ENCODE results near the gene IL16. TPM values are rescaled to one million over a fixed set of nuclear protein-coding genes. Genes with fewer than 3 reads are reported as not detected.
A peak's percentile ranks its signal among the peaks of the same experiment; 100 is the strongest.

IL16 gene
- total and polyA plus RNA-seq, 4 donors: 1.9 to 6.9 (median 4.4) TPM

DNA sequence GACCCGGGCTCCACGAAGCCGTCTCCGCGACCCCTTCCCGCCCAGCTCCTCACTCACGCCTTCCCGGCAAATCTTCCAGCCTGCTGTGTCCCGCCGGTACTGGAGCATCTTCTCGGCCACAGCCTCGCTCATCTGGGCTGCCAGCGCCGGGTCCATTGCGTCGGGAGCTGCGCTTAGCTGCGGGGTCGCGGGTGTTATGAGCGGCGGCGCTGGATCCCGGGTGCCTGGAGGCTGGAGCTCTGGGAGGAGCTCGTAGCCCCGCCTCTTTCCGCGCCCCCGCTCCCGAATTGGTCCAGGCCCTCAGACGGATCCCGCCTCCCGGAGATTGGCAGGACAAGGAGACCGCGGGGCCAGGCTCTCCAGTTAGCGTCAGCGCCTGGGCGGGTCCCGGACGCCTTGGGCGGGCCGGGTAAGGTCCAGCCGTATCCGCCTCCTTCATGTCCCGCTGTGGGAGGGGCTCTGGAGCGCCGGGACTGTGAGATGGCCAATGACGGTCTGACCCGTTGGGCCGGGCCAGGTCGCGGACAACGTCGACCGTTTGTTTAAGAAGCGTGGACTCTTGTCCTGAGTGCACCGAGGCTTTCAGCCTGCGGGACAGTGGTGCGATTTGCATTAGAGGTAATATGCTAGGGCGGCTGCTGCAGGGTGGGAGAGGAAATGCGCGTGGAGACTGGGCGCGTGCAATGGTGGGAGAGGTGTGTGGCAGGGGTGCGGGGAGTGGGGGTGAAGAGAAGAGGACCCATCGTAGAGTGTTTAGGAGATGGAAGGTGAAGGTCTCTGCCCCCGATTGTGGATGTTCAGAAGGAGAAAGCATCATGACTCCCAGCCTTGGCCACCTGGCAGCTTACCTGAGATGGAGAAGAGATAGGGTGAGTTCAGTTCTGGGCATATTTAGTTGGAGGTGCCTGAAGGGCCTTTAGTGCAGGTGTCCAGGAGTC, 127.5 kb downstream of the IL16 start, which contains the start of gene STARD5:
Gene STARD5, minus strand, starts transcription at position 198 of the 938 bp plus-strand sequence. Its CDS starts 42 bp downstream, at position 156.
- no peaks in the 10 kb centered on the region for H3K9me3 ChIP-seq (ENCODE audit: control insufficient read depth in 4 of 4, low read length in 3 of 4)
- H3K27me3 ChIP-seq (ENCODE audit: control insufficient read depth in 4 of 4, insufficient read depth in 4 of 4, low read length in 3 of 4): no peaks in the 10 kb centered on the region
- peak within 1 kb of the TSS; percentile 87 to 100 (median 88) for H3K4me3 ChIP-seq (ENCODE audit: low read depth in 1 of 3, low read length in 3 of 3)
- peak; percentile 35 to 58 for TF ChIP-seq RAD21 (IDR thresholded peaks at IDR 0.05)
- TF ChIP-seq HNF4G (IDR thresholded peaks at IDR 0.05): peak; percentile 86
- peak; percentile 95 to 98 for TF ChIP-seq HNF4A (conservative IDR thresholded peaks at IDR 0.05)
- TF ChIP-seq FOXA1 (IDR thresholded peaks at IDR 0.05): peak; percentile 42
- TF ChIP-seq JUND (IDR thresholded peaks at IDR 0.05): peak; percentile 55 to 60
- TF ChIP-seq, protein P1, sequence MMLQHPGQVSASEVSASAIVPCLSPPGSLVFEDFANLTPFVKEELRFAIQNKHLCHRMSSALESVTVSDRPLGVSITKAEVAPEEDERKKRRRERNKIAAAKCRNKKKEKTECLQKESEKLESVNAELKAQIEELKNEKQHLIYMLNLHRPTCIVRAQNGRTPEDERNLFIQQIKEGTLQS (IDR thresholded peaks at IDR 0.05): no peak
- peak in 1 of 2 donors; percentile 67 for TF ChIP-seq GABPA (IDR thresholded peaks at IDR 0.05 in 1 of 2, conservative IDR thresholded peaks at IDR 0.05 in 1 of 2)
- peak in 1 of 2 donors; percentile 42 for TF ChIP-seq EGR1 (IDR thresholded peaks at IDR 0.05; ENCODE audit: low read depth in 2 of 2)
- TF ChIP-seq RXRA (IDR thresholded peaks at IDR 0.05): peak; percentile 83
- TF ChIP-seq, protein P2, sequence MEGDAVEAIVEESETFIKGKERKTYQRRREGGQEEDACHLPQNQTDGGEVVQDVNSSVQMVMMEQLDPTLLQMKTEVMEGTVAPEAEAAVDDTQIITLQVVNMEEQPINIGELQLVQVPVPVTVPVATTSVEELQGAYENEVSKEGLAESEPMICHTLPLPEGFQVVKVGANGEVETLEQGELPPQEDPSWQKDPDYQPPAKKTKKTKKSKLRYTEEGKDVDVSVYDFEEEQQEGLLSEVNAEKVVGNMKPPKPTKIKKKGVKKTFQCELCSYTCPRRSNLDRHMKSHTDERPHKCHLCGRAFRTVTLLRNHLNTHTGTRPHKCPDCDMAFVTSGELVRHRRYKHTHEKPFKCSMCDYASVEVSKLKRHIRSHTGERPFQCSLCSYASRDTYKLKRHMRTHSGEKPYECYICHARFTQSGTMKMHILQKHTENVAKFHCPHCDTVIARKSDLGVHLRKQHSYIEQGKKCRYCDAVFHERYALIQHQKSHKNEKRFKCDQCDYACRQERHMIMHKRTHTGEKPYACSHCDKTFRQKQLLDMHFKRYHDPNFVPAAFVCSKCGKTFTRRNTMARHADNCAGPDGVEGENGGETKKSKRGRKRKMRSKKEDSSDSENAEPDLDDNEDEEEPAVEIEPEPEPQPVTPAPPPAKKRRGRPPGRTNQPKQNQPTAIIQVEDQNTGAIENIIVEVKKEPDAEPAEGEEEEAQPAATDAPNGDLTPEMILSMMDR (IDR thresholded peaks at IDR 0.05; ENCODE audit: low read depth, low read length, missing input control): no peak
- peak; percentile 97 for TF ChIP-seq SP1 (IDR thresholded peaks at IDR 0.05)
- TF ChIP-seq, protein P3, sequence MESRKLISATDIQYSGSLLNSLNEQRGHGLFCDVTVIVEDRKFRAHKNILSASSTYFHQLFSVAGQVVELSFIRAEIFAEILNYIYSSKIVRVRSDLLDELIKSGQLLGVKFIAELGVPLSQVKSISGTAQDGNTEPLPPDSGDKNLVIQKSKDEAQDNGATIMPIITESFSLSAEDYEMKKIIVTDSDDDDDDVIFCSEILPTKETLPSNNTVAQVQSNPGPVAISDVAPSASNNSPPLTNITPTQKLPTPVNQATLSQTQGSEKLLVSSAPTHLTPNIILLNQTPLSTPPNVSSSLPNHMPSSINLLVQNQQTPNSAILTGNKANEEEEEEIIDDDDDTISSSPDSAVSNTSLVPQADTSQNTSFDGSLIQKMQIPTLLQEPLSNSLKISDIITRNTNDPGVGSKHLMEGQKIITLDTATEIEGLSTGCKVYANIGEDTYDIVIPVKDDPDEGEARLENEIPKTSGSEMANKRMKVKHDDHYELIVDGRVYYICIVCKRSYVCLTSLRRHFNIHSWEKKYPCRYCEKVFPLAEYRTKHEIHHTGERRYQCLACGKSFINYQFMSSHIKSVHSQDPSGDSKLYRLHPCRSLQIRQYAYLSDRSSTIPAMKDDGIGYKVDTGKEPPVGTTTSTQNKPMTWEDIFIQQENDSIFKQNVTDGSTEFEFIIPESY (IDR thresholded peaks at IDR 0.05): peak; percentile 71
- TF ChIP-seq TAF1 (conservative IDR thresholded peaks at IDR 0.05): peak; percentile 99
- no peak for TF ChIP-seq NR2F2 (IDR thresholded peaks at IDR 0.05)
- TF ChIP-seq FOXA2 (IDR thresholded peaks at IDR 0.05): no peak
- TF ChIP-seq, protein P4, sequence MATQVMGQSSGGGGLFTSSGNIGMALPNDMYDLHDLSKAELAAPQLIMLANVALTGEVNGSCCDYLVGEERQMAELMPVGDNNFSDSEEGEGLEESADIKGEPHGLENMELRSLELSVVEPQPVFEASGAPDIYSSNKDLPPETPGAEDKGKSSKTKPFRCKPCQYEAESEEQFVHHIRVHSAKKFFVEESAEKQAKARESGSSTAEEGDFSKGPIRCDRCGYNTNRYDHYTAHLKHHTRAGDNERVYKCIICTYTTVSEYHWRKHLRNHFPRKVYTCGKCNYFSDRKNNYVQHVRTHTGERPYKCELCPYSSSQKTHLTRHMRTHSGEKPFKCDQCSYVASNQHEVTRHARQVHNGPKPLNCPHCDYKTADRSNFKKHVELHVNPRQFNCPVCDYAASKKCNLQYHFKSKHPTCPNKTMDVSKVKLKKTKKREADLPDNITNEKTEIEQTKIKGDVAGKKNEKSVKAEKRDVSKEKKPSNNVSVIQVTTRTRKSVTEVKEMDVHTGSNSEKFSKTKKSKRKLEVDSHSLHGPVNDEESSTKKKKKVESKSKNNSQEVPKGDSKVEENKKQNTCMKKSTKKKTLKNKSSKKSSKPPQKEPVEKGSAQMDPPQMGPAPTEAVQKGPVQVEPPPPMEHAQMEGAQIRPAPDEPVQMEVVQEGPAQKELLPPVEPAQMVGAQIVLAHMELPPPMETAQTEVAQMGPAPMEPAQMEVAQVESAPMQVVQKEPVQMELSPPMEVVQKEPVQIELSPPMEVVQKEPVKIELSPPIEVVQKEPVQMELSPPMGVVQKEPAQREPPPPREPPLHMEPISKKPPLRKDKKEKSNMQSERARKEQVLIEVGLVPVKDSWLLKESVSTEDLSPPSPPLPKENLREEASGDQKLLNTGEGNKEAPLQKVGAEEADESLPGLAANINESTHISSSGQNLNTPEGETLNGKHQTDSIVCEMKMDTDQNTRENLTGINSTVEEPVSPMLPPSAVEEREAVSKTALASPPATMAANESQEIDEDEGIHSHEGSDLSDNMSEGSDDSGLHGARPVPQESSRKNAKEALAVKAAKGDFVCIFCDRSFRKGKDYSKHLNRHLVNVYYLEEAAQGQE (IDR thresholded peaks at IDR 0.05): peak; percentile 92
- peak; percentile 92 for TF ChIP-seq YY1 (IDR thresholded peaks at IDR 0.05)
- TF ChIP-seq, protein P5, sequence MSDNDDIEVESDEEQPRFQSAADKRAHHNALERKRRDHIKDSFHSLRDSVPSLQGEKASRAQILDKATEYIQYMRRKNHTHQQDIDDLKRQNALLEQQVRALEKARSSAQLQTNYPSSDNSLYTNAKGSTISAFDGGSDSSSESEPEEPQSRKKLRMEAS (IDR thresholded peaks at IDR 0.05): peak; percentile 65
- H3K9ac ChIP-seq (ENCODE audit: low read depth in 1 of 2, low read length in 2 of 2): peak within 1 kb of the TSS; percentile 52 to 94
- WGBS: under 1% methylated on average over 67 of the region's 67 CpGs
- DNase-seq (ENCODE audit: low spot score): peak; percentile 98
- H3K4me1 ChIP-seq (ENCODE audit: control insufficient read depth in 4 of 4, insufficient read depth in 4 of 4, low read length in 3 of 4): peaks cover 0 to 37% (median 23%) of the 10 kb centered on the region in 4 donors
- peaks cover 0 to 17% (median 11%) of the 10 kb centered on the region in 4 donors for H3K36me3 ChIP-seq (ENCODE audit: control insufficient read depth in 4 of 4, insufficient read depth in 3 of 4, low read depth in 1 of 4, low read length in 3 of 4)
- peak within 1 kb of the TSS; percentile 77 to 80 for H3K27ac ChIP-seq (ENCODE audit: low read depth in 1 of 2, low read length in 2 of 2)

Data from liver (tissue), 9 donors.